T47D (cell line): ENCODE results near the gene SLC13A2.

Experiments
- DNase-seq, 2 experiments: peaks; one replicate each; pipeline versions ENCODE4 v3.0.0 to v3.0.0-alpha.2; 2011 to 2012; ENCODE audit warnings: low read depth in 1 of 2, low spot score in 1 of 2
- JUND ChIP-seq: IDR thresholded peaks from 2 replicates; pipeline ENCODE4 v1.6.1; 2012; ENCODE audit warnings: low read depth
- in situ Hi-C: cut with HindIII; loops from 2 replicates; pipeline ENCODE4 v1.10.0; 2016; ENCODE audit warnings: low sequenced_read_pairs, low pct_unique_long_range_greater_than_20kb

The SLC13A2 gene

GRCh38 chr17:28545141-28545503, 71.7 kb downstream of the SLC13A2 start:
- no peak for DNase-seq
- no peak for TF ChIP-seq JUND
- in situ Hi-C loops: no loop called here

- no peak for TF ChIP-seq JUND
- in situ Hi-C loops: no loop called here
- no peak for DNase-seq
These were observed 72.5 kb downstream of the SLC13A2 start for GRCh38 chr17:28545787-28546415.

DNA sequence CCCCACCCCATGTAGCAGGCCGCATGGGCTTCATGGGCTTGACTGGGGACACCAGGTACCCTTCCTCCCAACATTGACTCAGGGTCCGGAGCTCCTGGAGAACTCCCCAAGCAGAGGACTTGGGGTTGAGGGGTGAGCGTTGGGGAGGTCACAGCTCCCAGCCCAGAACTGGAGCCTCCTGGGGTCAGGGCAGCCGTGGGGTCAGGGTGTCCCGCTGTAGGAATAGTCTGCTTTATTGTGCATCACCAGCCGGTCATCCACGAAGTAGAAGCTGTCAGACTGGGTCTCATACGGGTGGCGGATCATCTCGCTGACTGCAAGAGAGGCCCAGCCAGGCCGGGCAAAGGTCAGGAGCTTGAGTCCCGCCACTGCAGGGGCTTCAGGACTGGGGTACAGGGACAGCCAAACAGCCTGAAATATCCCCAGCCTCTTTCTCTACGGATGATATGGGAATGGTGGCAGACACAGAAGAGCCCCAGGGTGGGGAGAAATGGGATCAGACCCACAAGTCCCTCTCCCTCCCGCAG, 73.7 kb downstream of the SLC13A2 start:
- in situ Hi-C loops: no loop called here
- no peak for DNase-seq
- TF ChIP-seq JUND: no peak
